HL-60/S4 (cell line): ENCODE results near the gene CHRM2.

Source experiments
- in situ Hi-C: fragments of 300-500 bp; cut with MboI; formaldehyde crosslinking; loops from 2 replicates; pipeline ENCODE4 v1.14.3; 2022; ENCODE audit warnings: low sequenced_read_pairs

Gene CHRM2

GRCh38 chr7:136956232-136956631 is 87.8 kb downstream of the CHRM2 start:
- in situ Hi-C loops, result no loop called here

DNA sequence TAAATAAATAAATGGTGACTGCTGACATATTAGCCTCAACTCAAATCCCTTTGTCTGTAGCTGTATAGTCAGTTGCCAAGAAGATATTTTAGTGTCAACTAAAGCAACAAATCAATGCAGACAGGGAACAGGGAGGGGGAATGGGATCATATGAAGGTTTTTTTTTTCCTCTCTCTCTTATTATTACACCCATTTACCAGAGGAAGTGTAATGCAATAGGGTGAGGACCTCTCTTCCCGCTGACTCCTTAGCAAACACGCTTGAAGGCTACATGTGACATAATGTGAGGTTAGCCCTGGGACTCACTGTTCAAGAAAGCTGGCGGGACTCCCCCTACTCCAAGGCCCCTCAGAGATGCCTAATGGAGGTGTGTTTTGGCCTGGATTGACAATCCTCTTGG is 88.2 kb downstream of the CHRM2 start:
- in situ Hi-C loops, result no loop called here

DNA sequence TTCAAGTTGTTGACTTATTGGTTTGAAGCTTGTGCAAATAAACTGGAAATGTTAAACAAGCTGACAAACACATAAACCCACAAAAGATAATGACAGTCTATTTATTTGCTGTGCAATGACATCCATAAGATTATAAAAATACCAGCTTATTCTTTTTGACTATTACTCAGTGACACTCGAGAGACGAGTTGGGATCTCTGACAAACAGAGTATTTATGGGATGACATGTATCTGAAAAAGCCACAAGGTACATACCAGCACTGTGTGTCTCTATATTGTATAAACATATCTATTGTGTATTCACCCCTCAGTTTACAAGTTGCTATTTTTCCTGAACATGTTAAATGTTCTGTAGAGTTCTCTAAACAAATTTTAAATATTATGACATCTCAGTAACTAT is 88.9 kb downstream of the CHRM2 start:
- in situ Hi-C loops, result no loop called here

- in situ Hi-C loops, result no loop called here
Observed at GRCh38 chr7:136958016-136958415, 89.6 kb downstream of the CHRM2 start.

DNA sequence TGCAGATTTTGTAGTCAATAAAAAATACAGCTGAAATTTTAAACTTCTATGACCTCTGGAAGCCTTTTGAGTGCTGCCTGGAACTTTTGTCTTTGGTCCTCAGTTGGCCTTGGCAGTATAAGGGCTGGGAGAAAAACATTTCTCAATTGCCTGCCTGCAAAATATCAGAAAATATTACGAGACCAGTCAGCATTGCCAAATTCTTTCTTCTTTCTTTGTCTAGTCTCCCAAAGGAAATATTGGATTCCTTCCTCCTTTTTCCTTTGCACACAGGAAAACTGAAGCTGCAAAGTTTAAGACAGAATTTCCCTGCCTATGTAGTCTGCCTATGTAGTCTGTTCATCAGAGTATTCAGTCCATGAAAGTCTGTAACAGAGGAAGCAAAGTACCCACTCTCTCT is 95.9 kb downstream of the CHRM2 start:
- in situ Hi-C loops, result no loop called here

- in situ Hi-C loops, result no loop called here
Observed at GRCh38 chr7:136966825-136967224, 98.4 kb downstream of the CHRM2 start.

- in situ Hi-C loops, result no loop called here
Observed at GRCh38 chr7:136969761-136970160, 101.3 kb downstream of the CHRM2 start.

DNA sequence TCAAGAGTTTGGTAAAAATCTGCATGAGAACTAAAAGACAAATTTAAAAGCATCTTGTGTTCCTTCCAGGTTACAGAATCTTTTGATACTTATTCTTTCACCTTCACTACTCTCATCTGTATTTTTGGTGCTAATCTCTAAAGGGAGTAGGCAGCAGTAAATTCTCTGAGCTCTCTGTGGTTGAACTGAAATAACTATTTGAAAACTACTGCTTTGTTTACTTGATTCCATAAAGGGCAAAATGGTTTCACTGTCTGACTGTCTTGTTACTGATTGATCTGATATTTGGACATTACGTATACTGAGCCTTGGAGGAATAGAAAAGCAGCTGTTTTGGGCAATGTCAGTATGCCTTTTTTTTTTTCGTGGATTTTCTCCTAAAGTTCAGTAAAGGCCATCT is 103.3 kb downstream of the CHRM2 start:
- in situ Hi-C loops, result no loop called here

GRCh38 chr7:136976504-136977251 is 108.2 kb downstream of the CHRM2 start:
- in situ Hi-C loops, result no loop called here

GRCh38 chr7:136993377-136993776 is 124.9 kb downstream of the CHRM2 start:
- in situ Hi-C loops, result no loop called here

GRCh38 chr7:136997735-136998134 is 129.3 kb downstream of the CHRM2 start:
- in situ Hi-C loops, result no loop called here

DNA sequence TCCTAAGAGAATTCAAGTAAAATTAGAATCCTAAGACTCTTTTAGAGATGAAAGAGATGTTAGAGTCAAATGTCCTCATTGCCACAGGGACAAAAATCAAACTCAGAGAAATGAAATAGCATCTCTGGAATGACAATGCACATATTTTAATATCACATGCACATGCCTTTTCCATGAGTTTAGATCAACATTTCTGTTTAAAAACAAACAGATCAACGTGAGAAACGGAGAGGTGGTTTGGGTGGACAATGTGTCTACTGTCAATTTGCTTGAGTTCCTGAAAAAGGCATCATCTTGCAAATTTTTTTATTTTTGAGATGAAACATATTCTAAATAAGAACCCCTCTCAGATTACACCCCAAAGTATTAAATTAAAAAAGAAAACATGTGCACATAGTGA is 130.0 kb downstream of the CHRM2 start:
- in situ Hi-C loops, result no loop called here

GRCh38 chr7:137000621-137001020 is 132.2 kb downstream of the CHRM2 start:
- in situ Hi-C loops, result no loop called here

GRCh38 chr7:137001041-137001440 is 132.6 kb downstream of the CHRM2 start:
- in situ Hi-C loops, result no loop called here

- in situ Hi-C loops, result no loop called here
Observed at GRCh38 chr7:137001478-137001877, 133.0 kb downstream of the CHRM2 start.

DNA sequence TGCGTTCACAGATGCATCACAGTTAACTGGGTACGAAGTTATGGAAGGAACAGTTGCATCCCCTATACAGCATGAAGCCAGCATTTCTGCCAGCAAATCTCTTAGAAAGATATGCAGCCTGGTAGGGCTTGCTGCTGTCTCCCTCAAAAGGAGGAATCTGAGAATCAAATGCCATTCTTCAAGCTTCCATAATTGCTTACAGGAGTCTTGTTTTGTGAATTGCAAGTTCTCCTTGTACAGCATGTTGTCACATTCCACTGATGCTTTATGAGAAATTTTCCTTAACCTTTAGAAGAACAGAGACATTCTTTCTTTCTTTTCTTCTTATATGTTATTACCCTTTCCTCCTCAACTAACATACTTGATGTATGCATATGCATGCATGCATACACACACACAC is 134.6 kb downstream of the CHRM2 start:
- in situ Hi-C loops, result no loop called here

GRCh38 chr7:137003566-137003965 is 135.1 kb downstream of the CHRM2 start:
- in situ Hi-C loops, result no loop called here

DNA sequence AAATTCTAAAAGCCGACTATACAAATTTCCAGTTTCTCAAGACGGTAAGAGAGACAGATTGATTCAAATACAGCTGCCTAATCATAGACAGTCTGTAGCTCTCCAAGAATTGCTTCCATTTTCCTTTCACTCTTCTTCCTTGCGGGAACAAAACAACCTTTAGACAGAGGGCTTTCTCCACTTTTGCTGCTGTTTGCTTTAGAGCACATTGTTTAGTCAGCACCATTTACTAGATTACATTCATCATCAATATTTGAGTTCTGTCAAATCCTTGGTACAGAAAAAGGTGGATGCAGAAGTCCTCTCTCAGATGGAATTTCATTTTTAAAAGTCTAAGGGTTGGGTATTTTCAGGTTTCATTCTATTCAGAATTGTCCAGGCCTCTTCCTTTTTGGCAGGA is 137.4 kb downstream of the CHRM2 start:
- in situ Hi-C loops, result no loop called here

GRCh38 chr7:137006293-137006692 is 137.8 kb downstream of the CHRM2 start:
- in situ Hi-C loops, result no loop called here

DNA sequence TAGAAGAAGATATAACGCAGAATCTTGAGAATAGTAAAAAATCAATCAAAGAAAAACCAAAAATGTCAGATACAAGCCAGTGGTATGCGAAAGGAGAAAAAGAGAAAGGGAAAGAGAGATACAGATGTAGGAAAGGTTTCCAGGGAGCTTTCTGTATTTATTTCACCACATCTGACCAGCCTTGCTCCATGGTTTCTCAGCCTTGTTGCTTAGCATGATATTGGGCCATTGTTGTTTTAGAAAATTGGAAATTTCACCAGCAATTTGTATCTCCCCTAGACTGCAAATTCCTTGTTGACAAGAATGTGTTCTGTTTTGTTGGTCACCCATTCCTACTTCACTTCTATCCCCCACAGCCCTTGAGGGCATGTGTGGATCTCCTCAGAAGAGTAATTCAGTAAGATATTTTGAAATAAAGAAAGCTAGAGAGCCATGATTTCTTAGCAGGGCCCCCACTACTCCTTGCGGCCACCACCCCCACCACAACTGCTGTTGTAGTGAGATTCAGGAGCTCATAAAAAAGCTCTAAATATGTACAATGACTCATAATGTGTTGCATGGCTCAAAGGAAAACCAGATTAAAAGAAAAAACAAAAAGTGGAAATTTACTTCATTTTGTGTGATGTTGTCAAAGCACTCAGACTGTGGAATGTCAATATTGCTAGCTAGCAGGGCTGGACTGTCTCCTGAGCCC is 138.7 kb downstream of the CHRM2 start:
- in situ Hi-C loops, result no loop called here

DNA sequence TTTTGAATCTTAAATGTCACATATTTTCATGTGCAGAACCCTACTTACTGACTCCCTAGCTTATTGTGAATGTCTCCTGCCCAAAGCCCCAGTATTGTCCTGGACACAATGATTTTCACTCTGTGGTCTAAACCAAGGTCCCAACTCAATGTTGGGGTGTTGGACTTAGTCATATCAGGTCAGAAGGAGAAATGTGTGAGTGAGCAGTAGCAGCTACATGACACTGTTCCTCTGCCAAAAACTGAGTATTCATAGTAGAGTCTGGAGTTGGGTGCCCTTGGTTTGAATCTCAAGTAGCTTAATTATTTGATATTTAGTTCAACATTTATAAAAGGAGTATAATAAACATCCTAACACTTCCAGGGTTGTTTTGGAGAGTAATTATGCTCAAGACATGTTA is 141.0 kb downstream of the CHRM2 start:
- in situ Hi-C loops, result no loop called here

GRCh38 chr7:137015015-137015414 is 146.6 kb downstream of the CHRM2 start:
- in situ Hi-C loops, result no loop called here

DNA sequence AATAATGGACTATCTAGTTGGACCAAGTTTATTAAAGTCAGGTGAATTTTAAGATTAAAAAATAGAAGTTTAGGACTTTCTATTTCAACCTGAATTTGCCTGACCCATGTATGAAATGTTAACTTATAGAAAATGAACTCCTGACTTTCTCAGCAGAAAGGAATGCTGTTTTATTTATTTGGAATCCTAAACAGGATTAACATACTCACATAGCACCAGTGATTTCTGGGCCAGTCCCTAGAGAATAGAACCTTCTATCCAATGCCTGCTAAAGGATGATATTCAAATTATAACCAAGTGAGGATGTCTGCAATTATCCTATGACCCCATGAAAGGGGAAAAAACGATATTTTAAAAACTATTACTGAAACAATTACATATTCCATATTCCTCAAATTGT is 148.8 kb downstream of the CHRM2 start:
- in situ Hi-C loops, result no loop called here
